ENCODE measurements around the gene JUNB.

- TF ChIP-seq, protein P1, sequence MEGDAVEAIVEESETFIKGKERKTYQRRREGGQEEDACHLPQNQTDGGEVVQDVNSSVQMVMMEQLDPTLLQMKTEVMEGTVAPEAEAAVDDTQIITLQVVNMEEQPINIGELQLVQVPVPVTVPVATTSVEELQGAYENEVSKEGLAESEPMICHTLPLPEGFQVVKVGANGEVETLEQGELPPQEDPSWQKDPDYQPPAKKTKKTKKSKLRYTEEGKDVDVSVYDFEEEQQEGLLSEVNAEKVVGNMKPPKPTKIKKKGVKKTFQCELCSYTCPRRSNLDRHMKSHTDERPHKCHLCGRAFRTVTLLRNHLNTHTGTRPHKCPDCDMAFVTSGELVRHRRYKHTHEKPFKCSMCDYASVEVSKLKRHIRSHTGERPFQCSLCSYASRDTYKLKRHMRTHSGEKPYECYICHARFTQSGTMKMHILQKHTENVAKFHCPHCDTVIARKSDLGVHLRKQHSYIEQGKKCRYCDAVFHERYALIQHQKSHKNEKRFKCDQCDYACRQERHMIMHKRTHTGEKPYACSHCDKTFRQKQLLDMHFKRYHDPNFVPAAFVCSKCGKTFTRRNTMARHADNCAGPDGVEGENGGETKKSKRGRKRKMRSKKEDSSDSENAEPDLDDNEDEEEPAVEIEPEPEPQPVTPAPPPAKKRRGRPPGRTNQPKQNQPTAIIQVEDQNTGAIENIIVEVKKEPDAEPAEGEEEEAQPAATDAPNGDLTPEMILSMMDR (CRISPR knock-in tag; IDR thresholded peaks at IDR 0.05) = no peak
- TF ChIP-seq SMARCE1 (IDR thresholded peaks at IDR 0.05; ENCODE audit: borderline replicate concordance) = no peak
Observed at GRCh38 chr19:12789904-12790619, 1.2 kb upstream of the JUNB start.

All from HepG2 (cell line).